Heart left ventricle (tissue), 16 donors: ENCODE data around the gene LIPN. TPM values are rescaled to one million over a fixed set of nuclear protein-coding genes. Genes with fewer than 3 reads are reported as not detected.

ENCODE experiments used
- ATAC-seq, 4 donors: fragments of 200-7000 bp; cut with Tn5 transposase; one replicate each; pipeline ENCODE4 v1.9.1; 2020 to 2022; ENCODE audit warnings: moderate library complexity in 4 of 4, mild to moderate bottlenecking in 3 of 4, moderate number of reproducible peaks in 1 of 4
- DNase-seq, 5 donors: peaks; one replicate each; pipeline ENCODE4 v3.0.0-alpha.2; 2020
- H3K27ac ChIP-seq, 12 donors: fragments of 200-600 bp; sonication (generic) in 4 of 12; one replicate each; pipeline versions ENCODE4 v1.5.0 to v1.8.0; 2016 to 2022; ENCODE audit warnings: mild to moderate bottlenecking in 2 of 12
- H3K27me3 ChIP-seq, 9 donors: fragments of 200-600 bp; sonication (generic) in 2 of 9; one replicate each; pipeline versions ENCODE4 v1.5.1 to v1.8.0; 2016 to 2022; ENCODE audit warnings: mild to moderate bottlenecking in 3 of 9
- H3K36me3 ChIP-seq, 9 donors: fragments of 200-600 bp; sonication (generic) in 2 of 9; one replicate each; pipeline versions ENCODE4 v1.5.0 to v1.8.0; 2018 to 2022; ENCODE audit warnings: mild to moderate bottlenecking in 2 of 9
- H3K4me1 ChIP-seq, 12 donors: fragments of 200-600 bp; sonication (generic) in 4 of 12; one replicate each; pipeline versions ENCODE4 v1.5.0 to v1.8.0; 2016 to 2022; ENCODE audit warnings: mild to moderate bottlenecking in 3 of 12
- H3K4me3 ChIP-seq, 12 donors: fragments of 200-600 bp; sonication (generic) in 4 of 12; one replicate each; pipeline versions ENCODE4 v1.5.0 to v1.8.0; 2017 to 2022; ENCODE audit warnings: mild to moderate bottlenecking in 9 of 12, moderate library complexity in 4 of 12
- H3K9me3 ChIP-seq, 12 donors: fragments of 200-600 bp; sonication (generic) in 4 of 12; one replicate each; pipeline versions ENCODE4 v1.5.0 to v1.8.0; 2016 to 2022; ENCODE audit warnings: mild to moderate bottlenecking in 1 of 12
- CTCF ChIP-seq, 12 donors: fragments of 200-600 bp; sonication (generic) in 4 of 12; IDR thresholded peaks; one replicate each; pipeline versions ENCODE4 v1.5.0 to v1.8.0; 2018 to 2022; ENCODE audit warnings: antibody characterized with exemption in 12 of 12, mild to moderate bottlenecking in 5 of 12
- POLR2A ChIP-seq, 2 donors: fragments of 450-650 bp; IDR thresholded peaks; one replicate each; pipeline ENCODE4 v1.6.1; 2017; ENCODE audit warnings: antibody characterized with exemption in 2 of 2, mild to moderate bottlenecking in 2 of 2, moderate library complexity in 2 of 2
- WGBS, 4 donors: extraction: QIAGEN DNeasy Blood & Tissue Kit in 2 of 4; methylation state at CpG; one replicate each; pipeline versions ENCODE4 v1.1.5 to v1.1.7; 2013 to 2018; 5-methylcytosine and 5-hydroxymethylcytosine counted together
- intact Hi-C, 10 donors: fragments of 100-400 bp; cut with DNase I; formaldehyde crosslinking; loops; one replicate each; pipeline versions ENCODE4 v1.11.1 to v1.14.2; 2022
- polyA plus RNA-seq, 2 donors: library from polyadenylated mRNA; stranded (reverse); fragments of 200-250 nt; gene quantifications; one replicate each; pipeline ENCODE4 v1.2.3, GENCODE V29; 2013
- total RNA-seq, 9 donors: library from RNA; depleted of rRNA in 2 of 9; stranded (reverse); fragments of >200 nt in 2 of 9; fragmentation: NEBNext Ultra II Directional in 3 of 9; extraction: Animal tissue kit (Norgen Biotek cat#: 25700) in 3 of 9; gene quantifications; one replicate each; pipeline versions ENCODE4 v1.1.0 to v1.2.4, GENCODE V29; 2016 to 2023
- donor health status: ischemic (EF 13 %, LVEDD 7.1; RV severe dilation, severe dysfunction).
- donor health status: healthy with polysubstance abuse.
- donor health status: DM: no; HTN: yes; CAD: no.
- donor health status: DM: no; HTN: no; CAD: no.
- donor health status: ischemic (EF 25% LVEDD 6.9; RV normal size, moderate dysfunction).
- donor health status: ischemic (EF 25% LVEDD 5.7; RV mildly dilated, moderate dysfunction).
- donor health status: healthy.
- donor health status: DM: yes; HTN: yes; CAD: no.
- donor health status: ischemic (EF 35%, LVEDD 5.7; RV mildly dilated, moderate dysfunction).
- donor health status: nonischemic (EF 11% LVEDD 7.7; RV severe dilation, severe dysfunction).
- donor health status: DM: yes; HTN: yes; CAD: no.
- donor health status: PGD.
- donor health status: ischemic (EF 29% LVEDD 5.4; RV normal size, mild dysfunction).
- donor health status: nonischemic (EF 23%, LVEDD 6.1; RV moderate dilation, normal function).

The LIPN gene
- total and polyA plus RNA-seq, 11 donors, result 0.43 TPM; not detected in 10

GRCh38 chr10:88828310-88828709 lies 68.5 kb downstream of the LIPN start:
- intact Hi-C loops, result no loop called here
- H3K9me3 ChIP-seq, result no peaks in the 10 kb centered on the region
- no peak overlapping the region for H3K4me3 ChIP-seq
- no peak for ATAC-seq
- TF ChIP-seq POLR2A (IDR thresholded peaks at IDR 0.05) (no peak), CTCF (IDR thresholded peaks at IDR 0.05) (no peak)
- H3K27me3 ChIP-seq, result peaks cover 0 to 2% (median 0%) of the 10 kb centered on the region in 9 donors
- no peak overlapping the region for H3K27ac ChIP-seq
- DNase-seq, result no peak
- 43 to 74% (median 67%) methylated on average over 1 of the region's 1 CpG for WGBS, 4 donors
- no peaks in the 10 kb centered on the region for H3K36me3 ChIP-seq
- H3K4me1 ChIP-seq, result peaks cover 0 to 21% (median 0%) of the 10 kb centered on the region in 12 donors

Other genes starting within 250 kb of the LIPN start
- 10 to 100 TPM in 7 of 9 donors, 1 to 10 TPM in 2; 8.7 to 30.7 (median 16.7) TPM for gene RNLS, start 176.7 kb upstream of the LIPN start, total RNA-seq
- gene RNLS, start 176.7 kb upstream of the LIPN start, polyA plus RNA-seq, result 1 to 10 TPM; 6.6 to 6.8 TPM
- not detected for gene LIPJ, start 173.3 kb upstream of the LIPN start, total RNA-seq
- under 1 TPM in 1 of 2 donors, not detected in 1; 0.03 TPM for gene LIPJ, start 173.3 kb upstream of the LIPN start, polyA plus RNA-seq
- gene LIPF, start 95.6 kb upstream of the LIPN start, total RNA-seq, result not detected
- gene LIPF, start 95.6 kb upstream of the LIPN start, polyA plus RNA-seq, result 1 to 10 TPM in 1 of 2 donors, not detected in 1; 1.0 TPM
- gene LIPK, start 53.8 kb upstream of the LIPN start, total RNA-seq, result not detected
- not detected for gene LIPK, start 53.8 kb upstream of the LIPN start, polyA plus RNA-seq
- gene LIPM, start 42.7 kb downstream of the LIPN start, total RNA-seq, result not detected
- gene LIPM, start 42.7 kb downstream of the LIPN start, polyA plus RNA-seq, result not detected
- gene ANKRD22, start 91.8 kb downstream of the LIPN start, total RNA-seq, result 1 to 10 TPM in 1 of 9 donors, under 1 TPM in 1, not detected in 7; 0.52 to 5.9 TPM
- gene ANKRD22, start 91.8 kb downstream of the LIPN start, polyA plus RNA-seq, result under 1 TPM in 1 of 2 donors, not detected in 1; 0.12 TPM
- gene STAMBPL1, start 120.2 kb downstream of the LIPN start, total RNA-seq, result 1 to 10 TPM; 1.2 to 6.3 (median 3.9) TPM
- 1 to 10 TPM; 1.0 to 1.2 TPM for gene STAMBPL1, start 120.2 kb downstream of the LIPN start, polyA plus RNA-seq
- gene ACTA2, start 192.8 kb downstream of the LIPN start, total RNA-seq, result 100 to 1,000 TPM in 4 of 9 donors, 10 to 100 TPM in 5; 70.9 to 244 (median 86.7) TPM
- gene ACTA2, start 192.8 kb downstream of the LIPN start, polyA plus RNA-seq, result 100 to 1,000 TPM; 110 to 122 TPM
- 10 to 100 TPM in 2 of 9 donors, 1 to 10 TPM in 7; 2.6 to 15.6 (median 5.1) TPM for gene FAS, start 230.8 kb downstream of the LIPN start, total RNA-seq
- 1 to 10 TPM; 1.6 to 3.2 TPM for gene FAS, start 230.8 kb downstream of the LIPN start, polyA plus RNA-seq